CD4-positive, alpha-beta memory T cell (primary cell): ENCODE data around the gene LPCAT1. TPM values are rescaled to one million over a fixed set of nuclear protein-coding genes. Genes with fewer than 3 reads are reported as not detected.

Source experiments
- CTCF ChIA-PET: fragments of 350-600 bp; sonication (Branson Sonifier 250); formaldehyde crosslinking; loops from one replicate; lab custom pipeline; 2021; ENCODE audit warnings: inconsistent platforms; ENCODE audit not compliant: partially characterized antibody; lab: Charles Lee
- POLR2A ChIA-PET: fragments of 350-600 bp; sonication (Branson Sonifier 250); formaldehyde crosslinking; loops from one replicate; lab custom pipeline; 2021; ENCODE audit not compliant: partially characterized antibody; lab: Charles Lee
- DNase-seq, 5 donors: peaks; one replicate each; pipeline versions ENCODE4 v3.0.0 to v3.0.0-alpha.2; 2020 to 2022; ENCODE audit warnings: mixed read lengths in 1 of 5
- H3K27ac ChIP-seq: one replicate; pipeline ENCODE4 v1.7.0; 2013; ENCODE audit warnings: low read depth, low read length
- H3K27me3 ChIP-seq: 2 replicates; pipeline ENCODE4 v1.7.0; 2013; ENCODE audit warnings: mild to moderate bottlenecking, low read length, moderate library complexity; ENCODE audit not compliant: insufficient read depth
- H3K36me3 ChIP-seq: 2 replicates; pipeline ENCODE4 v1.7.0; 2013; ENCODE audit warnings: mild to moderate bottlenecking, low read length, moderate library complexity; ENCODE audit not compliant: insufficient read depth
- H3K4me1 ChIP-seq: 2 replicates; pipeline ENCODE4 v1.7.0; 2013; ENCODE audit warnings: mild to moderate bottlenecking, low read length, moderate library complexity; ENCODE audit not compliant: insufficient read depth
- H3K4me3 ChIP-seq, 2 donors: one replicate each; pipeline ENCODE4 v1.7.0; 2013; ENCODE audit warnings: low read length in 2 of 2, mild to moderate bottlenecking in 1 of 2
- H3K9me3 ChIP-seq, 2 donors: one replicate each; pipeline ENCODE4 v1.7.0; 2013; ENCODE audit warnings: low read length in 2 of 2, control low read depth in 1 of 2; ENCODE audit not compliant: control insufficient read depth in 1 of 2
- H3K27ac Mint-ChIP-seq, 7 donors: one replicate each; pipeline ENCODE4 v1.8.0; 2020 to 2021; ENCODE audit warnings: mixed read lengths in 7 of 7, mild to moderate bottlenecking in 6 of 7, inconsistent platforms in 3 of 7, moderate library complexity in 3 of 7
- H3K27me3 Mint-ChIP-seq, 2 donors: one replicate each; pipeline ENCODE4 v1.8.0; 2020 to 2021; ENCODE audit warnings: mixed read lengths in 2 of 2
- H3K36me3 Mint-ChIP-seq, 2 donors: one replicate each; pipeline ENCODE4 v1.8.0; 2020 to 2021; ENCODE audit warnings: mixed read lengths in 2 of 2, inconsistent platforms in 1 of 2, mild to moderate bottlenecking in 1 of 2
- H3K4me1 Mint-ChIP-seq, 4 donors: one replicate each; pipeline ENCODE4 v1.8.0; 2020 to 2021; ENCODE audit warnings: mixed read lengths in 4 of 4, mild to moderate bottlenecking in 1 of 4
- H3K4me3 Mint-ChIP-seq, 8 donors: one replicate each; pipeline ENCODE4 v1.8.0; 2020 to 2021; ENCODE audit warnings: mixed read lengths in 8 of 8, mild to moderate bottlenecking in 7 of 8, moderate library complexity in 6 of 8, inconsistent platforms in 3 of 8
- H3K9me3 Mint-ChIP-seq, 8 donors: one replicate each; pipeline ENCODE4 v1.8.0; 2020 to 2021; ENCODE audit warnings: mixed read lengths in 8 of 8, mild to moderate bottlenecking in 5 of 8, inconsistent platforms in 3 of 8, moderate library complexity in 1 of 8
- intact Hi-C: fragments of 100-400 bp; cut with micrococcal nuclease; formaldehyde crosslinking; loops from one replicate; pipeline ENCODE4 v1.15.1; 2023
- polyA plus RNA-seq, 2 donors: library from polyadenylated mRNA; unstranded; fragments of 300-500 nt; fragmentation: Illumina TruSeq; gene quantifications; one replicate each; pipeline ENCODE4 v1.2.3, GENCODE V29; 2021
- total RNA-seq, 2 experiments: library from RNA; stranded (reverse); gene quantifications; one replicate each; pipeline ENCODE4 v1.2.3, GENCODE V29; 2021

LPCAT1 gene
- total and polyA plus RNA-seq, 4 experiments from 2014 or later = 9.0 to 63.6 (median 47.5) TPM

DNA sequence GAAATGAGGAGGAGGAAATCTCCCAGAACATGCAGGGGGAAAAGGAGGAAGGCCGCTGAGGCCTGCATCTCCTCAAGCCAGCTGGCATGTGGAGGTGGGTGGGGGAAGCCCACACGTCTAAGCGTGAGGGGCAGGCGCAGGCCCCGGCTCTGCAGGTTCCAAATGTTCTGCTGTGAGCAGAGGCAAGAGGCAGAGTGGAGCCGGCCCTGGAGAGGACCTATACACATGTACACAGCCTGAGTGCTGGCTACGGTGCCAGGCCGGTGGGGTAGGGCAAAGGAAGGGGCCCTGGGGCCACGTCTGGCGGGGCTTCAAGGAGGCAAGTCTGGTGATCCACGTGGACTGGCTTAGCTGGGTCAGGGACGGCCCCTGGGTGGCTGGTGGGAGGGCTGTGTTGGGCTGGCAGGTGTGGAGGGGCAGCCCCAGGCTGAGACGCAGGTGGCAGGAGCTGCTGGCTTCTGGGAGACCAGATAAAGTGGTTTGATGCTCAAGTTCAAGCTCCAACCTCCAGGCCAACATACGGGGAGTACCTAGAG, 26.4 kb downstream of the LPCAT1 start:
- Histone ChIP-seq H3K9me3 (no peaks in the 10 kb centered on the region), H3K4me3 (no peak overlapping the region), H3K36me3 (no peaks in the 10 kb centered on the region), H3K27me3 (no peaks in the 10 kb centered on the region), H3K4me1 (peaks cover 13% of the 10 kb centered on the region), H3K27ac (no peak overlapping the region)
- Mint-ChIP-seq H3K27ac (peak overlapping the region in 1 of 7 donors; percentile 30), H3K4me1 (peaks cover 7 to 55% (median 15%) of the 10 kb centered on the region in 4 donors), H3K4me3 (no peak overlapping the region), H3K9me3 (peaks cover 0 to 2% (median 0%) of the 10 kb centered on the region in 8 donors), H3K36me3 (peaks cover 12 to 58% of the 10 kb centered on the region in 2 donors), H3K27me3 (no peaks in the 10 kb centered on the region)
- DNase-seq = no peak
- intact Hi-C loops = no loop called here
- CTCF ChIA-PET = no interaction called here
- POLR2A ChIA-PET = no interaction called here

DNA sequence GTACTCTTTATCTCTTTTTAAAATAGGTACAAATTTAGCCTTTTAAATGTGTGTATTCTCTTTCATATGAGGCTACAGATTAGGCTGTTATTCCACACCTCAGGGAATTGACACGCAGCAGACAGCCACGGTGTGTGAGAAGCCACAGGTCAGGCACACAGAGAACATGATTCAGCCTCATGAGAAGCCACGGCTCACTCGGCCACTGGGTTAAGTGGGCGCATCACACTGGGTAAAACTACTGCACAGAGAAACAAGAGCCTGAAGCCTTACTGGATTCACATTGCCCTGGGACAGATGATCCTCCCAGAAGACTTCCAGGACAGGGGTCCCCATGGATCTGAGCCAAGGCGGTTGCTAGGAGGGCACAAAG, 28.2 kb downstream of the LPCAT1 start:
- CTCF ChIA-PET = no interaction called here
- intact Hi-C loops = no loop called here
- Mint-ChIP-seq H3K4me1 (peaks cover 7 to 52% (median 15%) of the 10 kb centered on the region in 4 donors), H3K27me3 (no peaks in the 10 kb centered on the region), H3K36me3 (peaks cover 25 to 71% of the 10 kb centered on the region in 2 donors), H3K27ac (peak overlapping the region in 6 of 7 donors; percentile 21 to 87 (median 64)), H3K4me3 (peak overlapping the region in 1 of 8 donors; percentile 62), H3K9me3 (no peaks in the 10 kb centered on the region)
- Histone ChIP-seq H3K4me3 (no peak overlapping the region), H3K27ac (no peak overlapping the region), H3K27me3 (no peaks in the 10 kb centered on the region), H3K9me3 (no peaks in the 10 kb centered on the region), H3K4me1 (peaks cover 9% of the 10 kb centered on the region), H3K36me3 (peaks cover under 1% of the 10 kb centered on the region)
- POLR2A ChIA-PET = no interaction called here
- DNase-seq = no peak

DNA sequence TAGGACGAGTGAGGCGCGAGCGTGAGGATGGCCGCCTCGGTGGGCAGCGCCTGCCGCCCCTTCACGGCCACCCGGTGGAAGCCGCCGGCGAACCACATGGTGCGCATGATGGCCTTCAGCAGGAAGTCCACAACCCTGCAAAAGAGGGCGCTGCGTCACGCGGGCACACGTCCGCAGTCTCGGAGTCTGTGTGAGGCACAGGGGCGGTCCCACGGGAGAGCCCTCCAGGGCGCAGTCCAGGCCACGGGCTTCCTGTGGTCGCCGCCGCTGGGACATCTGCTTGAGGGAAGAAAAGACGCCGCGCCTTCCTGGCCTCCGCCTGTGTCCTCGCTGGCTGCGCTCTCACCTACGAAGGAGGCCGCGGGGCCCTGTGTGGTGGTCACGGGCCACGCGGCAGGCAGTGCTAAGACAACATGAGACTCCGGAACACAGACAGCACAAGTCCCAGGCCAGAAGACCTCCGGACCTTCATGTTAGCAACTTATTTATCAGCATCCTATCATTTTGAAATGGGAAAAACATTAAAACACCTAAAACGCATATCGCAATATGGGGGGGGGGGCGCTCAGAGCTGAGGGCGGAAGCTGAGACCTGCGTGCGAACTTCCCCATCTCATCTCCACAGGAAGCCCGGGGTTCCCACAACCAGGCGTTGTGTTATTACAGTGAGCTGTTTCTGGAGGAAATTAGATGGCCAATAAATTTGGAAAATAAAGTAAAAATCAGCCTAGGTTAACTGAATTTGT, 28.8 kb downstream of the LPCAT1 start:
- no peak overlapping the region for H3K4me3 ChIP-seq
- Mint-ChIP-seq H3K27ac (peak overlapping the region in 3 of 7 donors; percentile 35 to 87 (median 52)), H3K9me3 (no peaks in the 10 kb centered on the region), H3K4me1 (peaks cover 7 to 47% (median 15%) of the 10 kb centered on the region in 4 donors), H3K4me3 (peak overlapping the region in 4 of 8 donors; percentile 21 to 63 (median 60)), H3K27me3 (no peaks in the 10 kb centered on the region), H3K36me3 (peaks cover 25 to 71% of the 10 kb centered on the region in 2 donors)
- no peaks in the 10 kb centered on the region for H3K27me3 ChIP-seq
- no peak for DNase-seq
- H3K9me3 ChIP-seq = no peaks in the 10 kb centered on the region
- peaks cover 9% of the 10 kb centered on the region for H3K4me1 ChIP-seq
- intact Hi-C loops = no loop called here
- H3K27ac ChIP-seq = no peak overlapping the region
- H3K36me3 ChIP-seq = peaks cover 6% of the 10 kb centered on the region
- ChIA-PET CTCF (no interaction called here), POLR2A (interaction anchor here (0.6 kb wide), 1 partner anchor 41 kb away, joined by 3 read pairs; no protein-coding TSS in a partner anchor)

DNA sequence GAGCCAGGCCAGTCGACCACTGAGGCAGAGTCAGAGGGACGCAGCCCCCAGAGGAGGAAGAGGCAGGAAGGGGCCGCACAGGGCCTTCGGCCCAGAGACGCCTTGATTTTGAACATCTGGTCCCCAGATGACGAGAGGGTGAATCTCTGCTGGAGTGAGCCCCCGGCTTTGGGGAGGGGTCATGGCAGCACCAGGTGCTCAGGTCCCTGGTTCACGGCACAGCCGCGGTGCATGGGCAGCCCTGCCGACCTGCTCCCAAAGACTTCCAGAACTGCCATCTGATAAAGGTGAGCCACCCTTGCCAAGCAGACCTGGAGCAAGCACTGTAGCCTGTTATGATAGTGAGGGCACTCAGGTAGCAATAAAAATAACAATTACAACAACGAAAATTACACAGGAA, 29.8 kb downstream of the LPCAT1 start:
- Histone ChIP-seq H3K27ac (no peak overlapping the region), H3K36me3 (peaks cover 10% of the 10 kb centered on the region), H3K4me3 (no peak overlapping the region), H3K4me1 (peaks cover 9% of the 10 kb centered on the region), H3K9me3 (no peaks in the 10 kb centered on the region), H3K27me3 (no peaks in the 10 kb centered on the region)
- H3K4me3 Mint-ChIP-seq = no peak overlapping the region
- no peaks in the 10 kb centered on the region for H3K9me3 Mint-ChIP-seq
- DNase-seq = no peak
- peaks cover 11 to 49% (median 17%) of the 10 kb centered on the region in 4 donors for H3K4me1 Mint-ChIP-seq
- H3K27me3 Mint-ChIP-seq = no peaks in the 10 kb centered on the region
- ChIA-PET POLR2A (no interaction called here), CTCF (no interaction called here)
- H3K27ac Mint-ChIP-seq = peak overlapping the region in 1 of 7 donors; percentile 81
- H3K36me3 Mint-ChIP-seq = peaks cover 23 to 70% of the 10 kb centered on the region in 2 donors
- intact Hi-C loops = no loop called here

DNA sequence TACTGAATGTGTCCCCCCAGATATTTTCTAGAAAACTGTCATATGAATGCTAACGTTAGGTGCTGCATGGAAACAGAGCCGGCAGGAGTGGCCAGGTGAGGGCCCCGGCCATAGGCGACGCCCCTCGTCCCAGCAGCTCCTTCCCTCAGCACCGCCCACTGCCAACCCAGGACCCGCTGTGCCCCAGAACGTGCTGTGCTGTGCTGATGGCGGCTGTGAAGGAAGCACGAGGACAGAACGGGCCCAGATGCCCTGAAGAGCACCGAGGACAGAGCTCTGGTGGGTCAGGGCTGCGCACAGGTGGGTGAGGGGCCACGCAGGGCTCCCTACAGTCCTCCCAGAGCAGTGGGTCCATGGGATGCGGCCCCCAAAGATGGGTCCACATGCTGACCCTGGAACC, 30.3 kb downstream of the LPCAT1 start:
- no peaks in the 10 kb centered on the region for H3K27me3 Mint-ChIP-seq
- Histone ChIP-seq H3K27me3 (no peaks in the 10 kb centered on the region), H3K9me3 (no peaks in the 10 kb centered on the region), H3K4me1 (peaks cover 9% of the 10 kb centered on the region), H3K27ac (no peak overlapping the region), H3K4me3 (no peak overlapping the region), H3K36me3 (peaks cover 10% of the 10 kb centered on the region)
- H3K36me3 Mint-ChIP-seq = peaks cover 22 to 68% of the 10 kb centered on the region in 2 donors
- no peaks in the 10 kb centered on the region for H3K9me3 Mint-ChIP-seq
- ChIA-PET POLR2A (no interaction called here), CTCF (no interaction called here)
- DNase-seq = no peak
- peak overlapping the region in 1 of 7 donors; percentile 81 for H3K27ac Mint-ChIP-seq
- H3K4me1 Mint-ChIP-seq = peaks cover 11 to 47% (median 16%) of the 10 kb centered on the region in 4 donors
- intact Hi-C loops = no loop called here
- no peak overlapping the region for H3K4me3 Mint-ChIP-seq

DNA sequence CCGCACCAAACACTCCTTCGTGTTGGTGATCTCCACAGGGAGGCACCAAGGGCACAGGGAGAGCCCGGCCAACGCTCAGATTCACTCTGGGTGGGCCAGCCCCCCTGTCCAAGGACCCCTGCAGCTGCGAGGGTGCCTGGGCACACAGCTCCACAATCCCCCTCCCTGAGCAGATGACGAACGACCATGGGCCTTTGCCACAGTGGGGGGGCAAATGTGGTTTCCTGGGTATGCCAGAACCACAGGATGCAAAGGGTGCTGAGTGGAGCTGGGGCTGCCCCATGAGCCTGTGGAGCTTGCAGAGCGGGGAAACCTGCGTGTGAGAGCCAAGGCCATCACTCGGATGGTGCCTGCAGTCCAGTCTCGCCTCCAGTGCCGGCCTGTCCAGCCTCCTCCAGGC, 31.0 kb downstream of the LPCAT1 start:
- peak in 1 of 5 donors; percentile 6 for DNase-seq
- intact Hi-C loops = no loop called here
- H3K4me3 Mint-ChIP-seq = no peak overlapping the region
- ChIA-PET CTCF (interaction anchor here (1.0 to 1.7 kb wide), 3 partner anchors 10 to 152 kb away, joined by 3 to 9 read pairs (median 6); no protein-coding TSS in a partner anchor), POLR2A (no interaction called here)
- peak overlapping the region in 3 of 7 donors; percentile 13 to 23 (median 18) for H3K27ac Mint-ChIP-seq
- H3K36me3 ChIP-seq = peaks cover 13% of the 10 kb centered on the region
- no peak overlapping the region for H3K27ac ChIP-seq
- no peaks in the 10 kb centered on the region for H3K9me3 ChIP-seq
- no peaks in the 10 kb centered on the region for H3K27me3 ChIP-seq
- H3K4me3 ChIP-seq = no peak overlapping the region
- peaks cover 27 to 69% of the 10 kb centered on the region in 2 donors for H3K36me3 Mint-ChIP-seq
- peaks cover 11 to 44% (median 16%) of the 10 kb centered on the region in 4 donors for H3K4me1 Mint-ChIP-seq
- peaks cover 9% of the 10 kb centered on the region for H3K4me1 ChIP-seq
- no peaks in the 10 kb centered on the region for H3K9me3 Mint-ChIP-seq
- H3K27me3 Mint-ChIP-seq = no peaks in the 10 kb centered on the region

DNA sequence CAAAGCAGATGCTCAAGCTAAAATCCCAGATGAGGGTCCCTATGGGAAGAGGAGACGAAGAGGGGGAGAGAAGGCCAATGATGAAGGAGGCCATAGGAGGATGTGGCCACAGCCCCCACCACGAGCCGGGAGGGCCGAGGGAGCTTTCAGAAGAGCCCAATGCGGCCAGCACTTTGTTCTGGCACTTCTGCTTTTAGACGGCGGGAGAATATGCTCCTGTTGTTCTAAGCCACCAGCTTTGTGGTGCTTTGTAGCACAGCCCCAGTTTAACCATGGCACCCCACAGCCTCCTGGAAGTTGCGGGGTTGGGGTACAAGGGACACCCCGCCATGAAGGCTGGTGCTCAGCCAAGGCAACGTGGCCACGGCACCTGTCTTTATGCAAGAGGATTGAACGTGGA, 33.4 kb downstream of the LPCAT1 start:
- Histone ChIP-seq H3K27me3 (no peaks in the 10 kb centered on the region), H3K9me3 (no peaks in the 10 kb centered on the region), H3K27ac (no peak overlapping the region), H3K4me1 (peaks cover 4% of the 10 kb centered on the region), H3K36me3 (peaks cover 25% of the 10 kb centered on the region), H3K4me3 (no peak overlapping the region)
- ChIA-PET POLR2A (no interaction called here), CTCF (no interaction called here)
- intact Hi-C loops = no loop called here
- no peaks in the 10 kb centered on the region for H3K27me3 Mint-ChIP-seq
- H3K9me3 Mint-ChIP-seq = no peaks in the 10 kb centered on the region
- peaks cover 24 to 67% of the 10 kb centered on the region in 2 donors for H3K36me3 Mint-ChIP-seq
- peaks cover 3 to 27% (median 9%) of the 10 kb centered on the region in 4 donors for H3K4me1 Mint-ChIP-seq
- no peak overlapping the region for H3K4me3 Mint-ChIP-seq
- no peak for DNase-seq
- peak overlapping the region in 1 of 7 donors; percentile 63 for H3K27ac Mint-ChIP-seq
